GM21825 (cell line): ENCODE data around the gene SLC22A14.
"Not testable (repeated sequence)": the region's sequence is repeated elsewhere in the genome, so short reads cannot be mapped to it uniquely, and the experiment has no call there.

Experiments used
- ATAC-seq: cut with Tn5 transposase; IDR thresholded peaks from one replicate; pipeline ENCODE4 v1.9.1; 2021; ENCODE audit warnings: mild to moderate bottlenecking, moderate library complexity; ENCODE audit not compliant: unreplicated experiment

SLC22A14 gene

GRCh38 chr3:38270606-38271005, 11.5 kb upstream of the SLC22A14 start:
- no peak for ATAC-seq

GRCh38 chr3:38271553-38271952, 10.5 kb upstream of the SLC22A14 start:
- ATAC-seq: no peak

- ATAC-seq: no peak
Observed at GRCh38 chr3:38274864-38275649, 7.0 kb upstream of the SLC22A14 start.

GRCh38 chr3:38275658-38276057, 6.4 kb upstream of the SLC22A14 start:
- no peak for ATAC-seq

GRCh38 chr3:38276081-38276916, 5.8 kb upstream of the SLC22A14 start:
- ATAC-seq: no peak

GRCh38 chr3:38276917-38277630, 5.0 kb upstream of the SLC22A14 start:
- no peak for ATAC-seq

- no peak for ATAC-seq
Observed at GRCh38 chr3:38278841-38279240, 3.3 kb upstream of the SLC22A14 start.

GRCh38 chr3:38283810-38284755, 2.0 kb downstream of the SLC22A14 start:
- ATAC-seq: no peak

- no peak for ATAC-seq
Observed at GRCh38 chr3:38284756-38285150, 2.7 kb downstream of the SLC22A14 start.

GRCh38 chr3:38289286-38290217, 7.5 kb downstream of the SLC22A14 start:
- not testable (repeated sequence) for ATAC-seq

- ATAC-seq: not testable (repeated sequence)
Observed at GRCh38 chr3:38297053-38297452, 15.0 kb downstream of the SLC22A14 start.

GRCh38 chr3:38297537-38297936, 15.4 kb downstream of the SLC22A14 start:
- ATAC-seq: no peak

- no peak for ATAC-seq
Observed at GRCh38 chr3:38297947-38298711, 16.0 kb downstream of the SLC22A14 start.

GRCh38 chr3:38306941-38307340, 24.8 kb downstream of the SLC22A14 start:
- ATAC-seq: no peak

GRCh38 chr3:38307599-38307998, 25.5 kb downstream of the SLC22A14 start:
- no peak for ATAC-seq

GRCh38 chr3:38308456-38308855, 26.4 kb downstream of the SLC22A14 start:
- no peak for ATAC-seq

- no peak for ATAC-seq
Observed at GRCh38 chr3:38311476-38311875, 29.4 kb downstream of the SLC22A14 start.

- ATAC-seq: no peak
Observed at GRCh38 chr3:38311941-38312340, 29.8 kb downstream of the SLC22A14 start.
